ENCODE measurements around the gene SUMO3.

- no peak for TF ChIP-seq ZBTB2 (CRISPR knock-in tag; IDR thresholded peaks at IDR 0.05; ENCODE audit: low read depth)
- TF ChIP-seq ZNF766 (CRISPR knock-in tag; IDR thresholded peaks at IDR 0.05; ENCODE audit: borderline replicate concordance), result no peak
- TF ChIP-seq ZNF839 (CRISPR knock-in tag; IDR thresholded peaks at IDR 0.05; ENCODE audit: borderline replicate concordance), result no peak
- no peak for TF ChIP-seq BRD4 (CRISPR knock-in tag; IDR thresholded peaks at IDR 0.05)
- no peak for TF ChIP-seq GRHL1 (CRISPR knock-in tag; conservative IDR thresholded peaks at IDR 0.05)
- TF ChIP-seq CREM (IDR thresholded peaks at IDR 0.05), result no peak
- TF ChIP-seq CREM (CRISPR knock-in tag; IDR thresholded peaks at IDR 0.05), result no peak
Measured at GRCh38 chr21:44845418-44846223, 27.8 kb upstream of the SUMO3 start.
